K562 (cell line): Measurements from ENCODE around the gene PLXNA2. TPM values are rescaled to one million over a fixed set of nuclear protein-coding genes. Genes with fewer than 3 reads are reported as not detected.

Source experiments
- BACH1 ChIP-seq: fragments of 200-800 bp; sonication (Bioruptor generic); IDR thresholded peaks from 2 replicates; pipeline ENCODE4 v1.6.1; 2016; ENCODE audit warnings: missing genetic modification characterization, missing compliant biosample characterization
- CBX3 ChIP-seq, 2 experiments: IDR thresholded peaks; 1 replicate in 1 of 2; 2 replicates in 1 of 2; pipeline ENCODE4 v1.6.1; 2012; ENCODE audit warnings: inconsistent platforms in 2 of 2, low read length in 2 of 2, borderline replicate concordance in 1 of 2, control low read depth in 1 of 2
- ELF4 ChIP-seq: fragments of 450-650 bp; formaldehyde crosslinking; IDR thresholded peaks from 2 replicates; pipeline ENCODE4 v1.4.0; 2022; ENCODE audit warnings: missing genetic modification characterization
- HDAC6 ChIP-seq: IDR thresholded peaks from 2 replicates; pipeline ENCODE4 v1.6.1; 2012; ENCODE audit warnings: low read depth, mild to moderate bottlenecking, control low read depth, inconsistent platforms, low read length, moderate library complexity
- REST ChIP-seq, 2 experiments: fragments of 450-650 bp; formaldehyde crosslinking in 1 of 2; IDR thresholded peaks; 2 replicates each; pipeline versions ENCODE4 v1.4.0 to v1.6.1; 2014 to 2020; ENCODE audit warnings: mild to moderate bottlenecking in 2 of 2, borderline replicate concordance in 1 of 2, low read depth in 1 of 2
- ZBTB2 ChIP-seq: fragments of 450-650 bp; IDR thresholded peaks from 2 replicates; pipeline ENCODE4 v1.6.1; 2016; ENCODE audit warnings: antibody characterized with exemption
- ZNF609 ChIP-seq: sonication (generic); formaldehyde crosslinking; IDR thresholded peaks from 2 replicates; pipeline ENCODE4 v1.8.1; 2023; ENCODE audit warnings: missing genetic modification reagents, mild to moderate bottlenecking, borderline replicate concordance
- polyA plus RNA-seq, 8 experiments: library from polyadenylated mRNA; depleted of rRNA in 4 of 8; stranded (reverse) in 5 of 8; unstranded in 3 of 8; fragments of >200 nt; fragmentation: Nextera tagmentation in 2 of 8; fragmentation: Illumina TruSeq in 1 of 8; extraction: Ambion mirVana in 2 of 8; extraction: Trizol in 1 of 8; gene quantifications; 2 replicates each; pipeline versions ENCODE4 v1.2.1 to v1.2.3, GENCODE V29; 2011 to 2014; ENCODE audit warnings: inconsistent platforms in 1 of 8, missing spikeins in 1 of 8
- total RNA-seq, 7 experiments: library from RNA; depleted of rRNA in 6 of 7; stranded (reverse); fragments of >200 nt in 6 of 7; fragmentation: Illumina TruSeq in 2 of 7; extraction: Trizol in 2 of 7; gene quantifications; 2 replicates each; pipeline versions ENCODE4 v1.2.1 to v1.2.3, GENCODE V29; 2011 to 2021; ENCODE audit warnings: low replicate concordance in 1 of 7

PLXNA2 gene
- total and polyA plus RNA-seq, 9 of the 15 experiments (the other 6 are each of a cell fraction or from before 2014, with no cell fraction given), result 0.01 to 1.3 (median 0.32) TPM

GRCh38 chr1:208238710-208239472, 5.3 kb downstream of the PLXNA2 start (continued):
- no peak for TF ChIP-seq ZNF609
- TF ChIP-seq HDAC6, result no peak
- no peak for TF ChIP-seq ZBTB2
- TF ChIP-seq ELF4 (CRISPR knock-in tag), result 0 out of 2 replicates have a peak, but pooled peaks have one; percentile 76
- no peak for TF ChIP-seq BACH1 (tag)
- no peak for TF ChIP-seq CBX3 (IDR thresholded peaks at IDR 0.05; ENCODE audit: borderline replicate concordance in 1 of 2, low read length in 2 of 2)
- TF ChIP-seq REST (IDR thresholded peaks at IDR 0.05; ENCODE audit: borderline replicate concordance), result peak; percentile 43
- no peak for TF ChIP-seq REST (CRISPR knock-in tag; IDR thresholded peaks at IDR 0.05; ENCODE audit: low read depth)
